Activated T-cell treated with anti-CD3 and anti-CD28 coated beads for 1 hour (primary cell): ENCODE results near the gene NHSL1.

Experiments used
- DNase-seq: peaks from one replicate; pipeline ENCODE4 v3.0.0-alpha.2; 2020; ENCODE audit warnings: low read depth

The NHSL1 gene

DNA sequence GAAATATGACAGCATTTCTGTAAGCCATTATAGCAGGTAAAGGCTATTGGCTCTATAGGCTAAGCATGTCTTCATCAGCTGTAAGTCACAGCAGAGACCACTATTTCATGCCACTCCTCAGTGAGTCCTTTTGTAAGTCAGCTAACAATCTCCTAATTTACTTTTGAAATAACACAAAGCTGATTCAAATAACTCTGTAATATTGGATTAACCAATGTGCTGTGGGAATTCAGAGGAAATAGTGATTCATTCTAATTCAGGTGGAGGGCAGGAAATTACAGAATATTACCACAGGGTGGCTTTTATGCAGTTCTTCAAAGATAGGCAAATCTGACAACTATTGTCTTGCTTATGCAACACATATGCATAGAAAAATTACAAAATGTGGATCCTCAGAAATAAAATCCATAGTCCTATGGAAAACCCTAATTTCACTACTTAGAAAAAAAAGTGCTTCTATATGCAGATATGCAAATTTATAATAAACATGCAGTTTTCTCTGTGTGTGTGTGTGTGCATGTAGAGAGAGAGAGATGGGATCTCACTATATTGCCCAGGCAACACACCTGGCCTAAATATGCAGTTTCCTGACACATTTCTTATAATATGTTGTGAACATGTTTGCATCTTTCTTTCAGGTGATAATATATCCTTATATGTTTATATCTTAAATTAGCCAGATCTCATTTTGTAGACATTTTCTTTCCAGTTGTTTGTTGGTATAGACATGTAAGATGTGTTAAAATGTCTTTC is 126.4 kb downstream of the NHSL1 start:
- no peak for DNase-seq
